ENCODE data around the gene CDH4.

DNA sequence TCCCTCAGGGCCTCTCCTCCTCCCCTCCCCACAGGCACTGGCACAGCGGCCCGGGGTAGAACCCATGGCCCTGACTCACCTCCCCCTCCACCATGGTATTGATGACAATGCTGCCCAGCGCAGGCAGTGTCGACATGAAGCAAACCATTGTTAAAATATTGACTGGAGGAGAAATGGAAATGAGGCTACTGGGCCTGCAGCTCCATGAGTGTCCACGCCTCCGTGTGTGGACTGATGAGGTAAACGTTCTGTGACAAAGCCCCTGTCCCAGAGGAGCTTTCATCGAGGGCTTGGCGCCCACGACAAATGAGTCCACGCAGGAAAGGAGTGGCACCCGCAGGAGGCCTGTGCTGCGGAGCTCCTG, 410.9 kb downstream of the CDH4 start:
- TF ChIP-seq, protein P1, sequence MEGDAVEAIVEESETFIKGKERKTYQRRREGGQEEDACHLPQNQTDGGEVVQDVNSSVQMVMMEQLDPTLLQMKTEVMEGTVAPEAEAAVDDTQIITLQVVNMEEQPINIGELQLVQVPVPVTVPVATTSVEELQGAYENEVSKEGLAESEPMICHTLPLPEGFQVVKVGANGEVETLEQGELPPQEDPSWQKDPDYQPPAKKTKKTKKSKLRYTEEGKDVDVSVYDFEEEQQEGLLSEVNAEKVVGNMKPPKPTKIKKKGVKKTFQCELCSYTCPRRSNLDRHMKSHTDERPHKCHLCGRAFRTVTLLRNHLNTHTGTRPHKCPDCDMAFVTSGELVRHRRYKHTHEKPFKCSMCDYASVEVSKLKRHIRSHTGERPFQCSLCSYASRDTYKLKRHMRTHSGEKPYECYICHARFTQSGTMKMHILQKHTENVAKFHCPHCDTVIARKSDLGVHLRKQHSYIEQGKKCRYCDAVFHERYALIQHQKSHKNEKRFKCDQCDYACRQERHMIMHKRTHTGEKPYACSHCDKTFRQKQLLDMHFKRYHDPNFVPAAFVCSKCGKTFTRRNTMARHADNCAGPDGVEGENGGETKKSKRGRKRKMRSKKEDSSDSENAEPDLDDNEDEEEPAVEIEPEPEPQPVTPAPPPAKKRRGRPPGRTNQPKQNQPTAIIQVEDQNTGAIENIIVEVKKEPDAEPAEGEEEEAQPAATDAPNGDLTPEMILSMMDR (IDR thresholded peaks at IDR 0.05; ENCODE audit: insufficient read depth, low read length), result no peak
- no peak for TF ChIP-seq POLR2AphosphoS5 (IDR thresholded peaks at IDR 0.05; ENCODE audit: low read depth)
